HepG2 (cell line): ENCODE data around the gene CCDC85A. TPM values are rescaled to one million over a fixed set of nuclear protein-coding genes. Genes with fewer than 3 reads are reported as not detected.

Source experiments
- ATAC-seq: fragments of 200-7000 bp; cut with Tn5 transposase; 3 replicates; pipeline ENCODE4 v1.9.1; 2020; ENCODE audit warnings: mild to moderate bottlenecking, moderate library complexity
- BruUV-seq: library from RNA; stranded (reverse); fragments of 400-500 nt; replicated peaks from 2 replicates; lab custom pipeline; 2021; lab: Mats Ljungman, UMichigan
- CTCF ChIA-PET: fragments of 300-600 bp; formaldehyde crosslinking; extraction: SDS; loops from one replicate; lab custom pipeline; 2021; ENCODE audit warnings: low total read pairs, inconsistent platforms, low intra/inter-chr PET ratio; lab: Yijun Ruan, JAX
- POLR2A ChIA-PET: fragments of 350-600 bp; sonication (Branson Sonifier 250); formaldehyde crosslinking; loops from one replicate; lab custom pipeline; 2020; ENCODE audit warnings: antibody characterized with exemption, inconsistent platforms; lab: Yijun Ruan, JAX
- DNase-seq: peaks from one replicate; pipeline ENCODE4 v3.0.0-alpha.2; 2015; ENCODE audit warnings: low spot score
- FAIRE-seq: peaks from 3 replicates; lab custom pipeline; 2011; peaks lifted over from hg19 to GRCh38; lab: Jason Lieb, UNC
- H2AFZ ChIP-seq: one replicate; pipeline ENCODE4 v1.6.1; 2011; ENCODE audit warnings: low read length, inconsistent platforms
- H3K27ac ChIP-seq: fragments of 300-600 bp; 3 replicates; pipeline ENCODE4 v1.8.0; 2011; ENCODE audit warnings: mixed run types, mild to moderate bottlenecking, mixed read lengths, low read length, inconsistent platforms; ENCODE audit not compliant: insufficient read depth; ENCODE audit errors: extremely low read length
- H3K27me3 ChIP-seq, 2 experiments: fragments of 200-600 bp in 1 of 2; 2 replicates in 1 of 2; 3 replicates in 1 of 2; pipeline versions ENCODE4 v1.6.0 to v1.8.0; 2011; ENCODE audit warnings: low read length in 2 of 2, mild to moderate bottlenecking in 2 of 2, moderate library complexity in 2 of 2, inconsistent platforms in 1 of 2; ENCODE audit not compliant: insufficient read depth in 2 of 2, control insufficient read depth in 1 of 2
- H3K36me3 ChIP-seq, 2 experiments: fragments of 200-600 bp in 1 of 2; replicated peaks in 1 of 2; 2 replicates in 1 of 2; 3 replicates in 1 of 2; pipeline versions ENCODE4 v1.5.1 to v1.8.0; 2011; ENCODE audit warnings: low read length in 2 of 2, inconsistent platforms in 1 of 2; ENCODE audit not compliant: insufficient read depth in 2 of 2, control insufficient read depth in 1 of 2
- H3K4me1 ChIP-seq: 2 replicates; pipeline ENCODE4 v1.5.1; 2012; ENCODE audit warnings: low read length, inconsistent platforms; ENCODE audit not compliant: insufficient read depth
- H3K4me2 ChIP-seq: 2 replicates; pipeline ENCODE4 v1.6.0; 2011; ENCODE audit warnings: low read depth, low read length, inconsistent platforms
- H3K4me3 ChIP-seq, 3 experiments: fragments of 200-600 bp in 1 of 3; sonication (generic), shearing (Covaris generic) in 1 of 3; replicated peaks in 1 of 3; 2 replicates each; pipeline ENCODE4 v1.5.1; 2011 to 2016; ENCODE audit warnings: low read length in 3 of 3, inconsistent platforms in 2 of 3, low read depth in 2 of 3, mild to moderate bottlenecking in 2 of 3, control low read depth in 1 of 3, mixed read lengths in 1 of 3; ENCODE audit not compliant: insufficient read depth in 1 of 3
- H3K79me2 ChIP-seq: one replicate; pipeline ENCODE4 v1.6.1; 2011; ENCODE audit warnings: low read length, inconsistent platforms; ENCODE audit not compliant: insufficient read depth
- H3K9ac ChIP-seq: 2 replicates; pipeline ENCODE4 v1.6.0; 2011; ENCODE audit warnings: mild to moderate bottlenecking, low read depth, low read length, inconsistent platforms; ENCODE audit not compliant: insufficient read depth
- H3K9me3 ChIP-seq: 2 replicates; pipeline ENCODE4 v1.5.1; 2012; ENCODE audit warnings: mild to moderate bottlenecking, low read length
- H4K20me1 ChIP-seq: 2 replicates; pipeline ENCODE4 v1.6.0; 2011; ENCODE audit warnings: inconsistent platforms, mild to moderate bottlenecking, low read length, moderate library complexity; ENCODE audit not compliant: insufficient read depth
- ETV6 ChIP-seq: sonication (generic); formaldehyde crosslinking; conservative IDR thresholded peaks from 2 replicates; pipeline ENCODE4 v1.4.0; 2020; ENCODE audit warnings: missing genetic modification reagents
- MAFK ChIP-seq, 2 experiments: IDR thresholded peaks in 1 of 2; conservative IDR thresholded peaks in 1 of 2; 2 replicates each; pipeline ENCODE4 v1.6.1; 2011; ENCODE audit warnings: improper control_type of control experiment in 2 of 2, low read length in 2 of 2
- SPEN ChIP-seq: sonication (generic); formaldehyde crosslinking; IDR thresholded peaks from 2 replicates; pipeline ENCODE4 v1.5.1; 2020; ENCODE audit warnings: low read depth, mild to moderate bottlenecking, missing genetic modification reagents
- ZBTB7A ChIP-seq: sonication (generic); formaldehyde crosslinking; IDR thresholded peaks from 2 replicates; pipeline ENCODE4 v1.8.0; 2022; ENCODE audit warnings: mild to moderate bottlenecking, missing genetic modification reagents
- ZNF652 ChIP-seq: IDR thresholded peaks from 2 replicates; pipeline ENCODE4 v1.6.1; 2016; ENCODE audit warnings: low read depth, borderline replicate concordance
- WGBS: methylation state at CpG from one replicate; pipeline ENCODE4 v1.1.6; 2017; ENCODE audit warnings: low lambda C conversion rate; 5-methylcytosine and 5-hydroxymethylcytosine counted together
- in situ Hi-C: cut with HindIII; loops from 2 replicates; pipeline ENCODE4 v1.10.0; 2017; ENCODE audit warnings: low pct_unique_long_range_greater_than_20kb; ENCODE audit not compliant: extremely low pct_ligation_motif_present
- intact Hi-C: fragments of 100-400 bp; cut with micrococcal nuclease; formaldehyde crosslinking; loops from one replicate; pipeline ENCODE4 v1.10.0; 2022; ENCODE audit not compliant: unreplicated experiment
- polyA plus RNA-seq, 8 experiments: library from polyadenylated mRNA; depleted of rRNA in 3 of 8; stranded (reverse) in 7 of 8; unstranded in 1 of 8; fragments of >200 nt; fragmentation: Illumina TruSeq in 4 of 8; extraction: Trizol in 4 of 8; gene quantifications; 2 replicates each; pipeline versions ENCODE4 v1.2.1 to v1.2.3, GENCODE V29; 2011 to 2016; ENCODE audit warnings: low read depth in 4 of 8, missing spikeins in 1 of 8, mixed read lengths in 1 of 8; ENCODE audit not compliant: insufficient read depth in 1 of 8
- total RNA-seq, 5 experiments: library from RNA; depleted of rRNA; stranded (reverse); fragments of >200 nt; fragmentation: Illumina TruSeq; extraction: Trizol; gene quantifications; 2 replicates each; pipeline ENCODE4 v1.2.3, GENCODE V29; 2016; ENCODE audit warnings: low read depth in 1 of 5
- TF ChIP-seq, protein P1 (sequence below): sonication (generic); formaldehyde crosslinking; IDR thresholded peaks from 2 replicates; pipeline ENCODE4 v1.4.0; 2020; ENCODE audit warnings: missing genetic modification reagents
- TF ChIP-seq, protein P2 (sequence below): sonication (generic); formaldehyde crosslinking; IDR thresholded peaks from 2 replicates; pipeline ENCODE4 v1.5.0; 2020; ENCODE audit warnings: mild to moderate bottlenecking, missing genetic modification reagents, borderline replicate concordance
- TF ChIP-seq, protein P3 (sequence below): sonication (generic); formaldehyde crosslinking; IDR thresholded peaks from 2 replicates; pipeline ENCODE4 v1.8.1; 2023; ENCODE audit warnings: mild to moderate bottlenecking, missing genetic modification reagents
- TF ChIP-seq, protein P4 (sequence below): sonication (generic); formaldehyde crosslinking; IDR thresholded peaks from 2 replicates; pipeline ENCODE4 v1.5.0; 2020; ENCODE audit warnings: mild to moderate bottlenecking, missing genetic modification reagents

The CCDC85A gene
- total and polyA plus RNA-seq, 2 of the 13 experiments (the other 11 are each of a cell fraction or from before 2014, with no cell fraction given) = not detected

DNA sequence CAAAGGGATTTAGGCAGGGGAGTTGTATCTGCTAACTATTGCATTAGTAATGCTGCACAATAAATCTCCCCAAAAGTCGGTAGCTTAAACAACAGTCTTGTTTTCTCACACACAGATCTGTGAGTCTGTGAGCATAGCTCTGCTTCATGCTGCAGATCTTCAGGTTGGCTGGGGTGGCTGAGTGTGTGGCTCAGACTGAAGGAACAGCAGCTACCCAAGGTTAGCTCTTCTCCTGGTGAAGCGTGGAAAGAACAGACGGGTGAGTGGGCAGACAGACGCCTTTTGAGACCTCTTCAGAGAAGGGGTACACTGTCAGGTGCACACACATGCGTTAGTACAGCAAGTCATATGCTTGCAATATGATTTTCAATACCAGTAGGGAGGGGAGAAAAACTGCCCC is 3.9 kb upstream of the CCDC85A start:
- no TSS peak for BruUV-seq
- no peak for ATAC-seq
- TF ChIP-seq, protein P1, sequence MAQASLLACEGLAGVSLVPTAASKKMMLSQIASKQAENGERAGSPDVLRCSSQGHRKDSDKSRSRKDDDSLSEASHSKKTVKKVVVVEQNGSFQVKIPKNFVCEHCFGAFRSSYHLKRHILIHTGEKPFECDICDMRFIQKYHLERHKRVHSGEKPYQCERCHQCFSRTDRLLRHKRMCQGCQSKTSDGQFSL = no peak
- TF ChIP-seq, protein P2, sequence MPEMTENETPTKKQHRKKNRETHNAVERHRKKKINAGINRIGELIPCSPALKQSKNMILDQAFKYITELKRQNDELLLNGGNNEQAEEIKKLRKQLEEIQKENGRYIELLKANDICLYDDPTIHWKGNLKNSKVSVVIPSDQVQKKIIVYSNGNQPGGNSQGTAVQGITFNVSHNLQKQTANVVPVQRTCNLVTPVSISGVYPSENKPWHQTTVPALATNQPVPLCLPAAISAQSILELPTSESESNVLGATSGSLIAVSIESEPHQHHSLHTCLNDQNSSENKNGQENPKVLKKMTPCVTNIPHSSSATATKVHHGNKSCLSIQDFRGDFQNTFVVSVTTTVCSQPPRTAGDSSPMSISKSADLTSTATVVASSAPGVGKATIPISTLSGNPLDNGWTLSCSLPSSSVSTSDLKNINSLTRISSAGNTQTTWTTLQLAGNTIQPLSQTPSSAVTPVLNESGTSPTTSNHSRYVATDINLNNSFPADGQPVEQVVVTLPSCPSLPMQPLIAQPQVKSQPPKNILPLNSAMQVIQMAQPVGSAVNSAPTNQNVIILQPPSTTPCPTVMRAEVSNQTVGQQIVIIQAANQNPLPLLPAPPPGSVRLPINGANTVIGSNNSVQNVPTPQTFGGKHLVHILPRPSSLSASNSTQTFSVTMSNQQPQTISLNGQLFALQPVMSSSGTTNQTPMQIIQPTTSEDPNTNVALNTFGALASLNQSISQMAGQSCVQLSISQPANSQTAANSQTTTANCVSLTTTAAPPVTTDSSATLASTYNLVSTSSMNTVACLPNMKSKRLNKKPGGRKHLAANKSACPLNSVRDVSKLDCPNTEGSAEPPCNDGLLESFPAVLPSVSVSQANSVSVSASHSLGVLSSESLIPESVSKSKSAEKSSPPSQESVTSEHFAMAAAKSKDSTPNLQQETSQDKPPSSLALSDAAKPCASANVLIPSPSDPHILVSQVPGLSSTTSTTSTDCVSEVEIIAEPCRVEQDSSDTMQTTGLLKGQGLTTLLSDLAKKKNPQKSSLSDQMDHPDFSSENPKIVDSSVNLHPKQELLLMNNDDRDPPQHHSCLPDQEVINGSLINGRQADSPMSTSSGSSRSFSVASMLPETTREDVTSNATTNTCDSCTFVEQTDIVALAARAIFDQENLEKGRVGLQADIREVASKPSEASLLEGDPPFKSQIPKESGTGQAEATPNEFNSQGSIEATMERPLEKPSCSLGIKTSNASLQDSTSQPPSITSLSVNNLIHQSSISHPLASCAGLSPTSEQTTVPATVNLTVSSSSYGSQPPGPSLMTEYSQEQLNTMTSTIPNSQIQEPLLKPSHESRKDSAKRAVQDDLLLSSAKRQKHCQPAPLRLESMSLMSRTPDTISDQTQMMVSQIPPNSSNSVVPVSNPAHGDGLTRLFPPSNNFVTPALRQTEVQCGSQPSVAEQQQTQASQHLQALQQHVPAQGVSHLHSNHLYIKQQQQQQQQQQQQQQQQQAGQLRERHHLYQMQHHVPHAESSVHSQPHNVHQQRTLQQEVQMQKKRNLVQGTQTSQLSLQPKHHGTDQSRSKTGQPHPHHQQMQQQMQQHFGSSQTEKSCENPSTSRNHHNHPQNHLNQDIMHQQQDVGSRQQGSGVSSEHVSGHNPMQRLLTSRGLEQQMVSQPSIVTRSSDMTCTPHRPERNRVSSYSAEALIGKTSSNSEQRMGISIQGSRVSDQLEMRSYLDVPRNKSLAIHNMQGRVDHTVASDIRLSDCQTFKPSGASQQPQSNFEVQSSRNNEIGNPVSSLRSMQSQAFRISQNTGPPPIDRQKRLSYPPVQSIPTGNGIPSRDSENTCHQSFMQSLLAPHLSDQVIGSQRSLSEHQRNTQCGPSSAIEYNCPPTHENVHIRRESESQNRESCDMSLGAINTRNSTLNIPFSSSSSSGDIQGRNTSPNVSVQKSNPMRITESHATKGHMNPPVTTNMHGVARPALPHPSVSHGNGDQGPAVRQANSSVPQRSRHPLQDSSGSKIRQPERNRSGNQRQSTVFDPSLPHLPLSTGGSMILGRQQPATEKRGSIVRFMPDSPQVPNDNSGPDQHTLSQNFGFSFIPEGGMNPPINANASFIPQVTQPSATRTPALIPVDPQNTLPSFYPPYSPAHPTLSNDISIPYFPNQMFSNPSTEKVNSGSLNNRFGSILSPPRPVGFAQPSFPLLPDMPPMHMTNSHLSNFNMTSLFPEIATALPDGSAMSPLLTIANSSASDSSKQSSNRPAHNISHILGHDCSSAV (CRISPR knock-in tag) = no peak
- TF ChIP-seq, protein P3, sequence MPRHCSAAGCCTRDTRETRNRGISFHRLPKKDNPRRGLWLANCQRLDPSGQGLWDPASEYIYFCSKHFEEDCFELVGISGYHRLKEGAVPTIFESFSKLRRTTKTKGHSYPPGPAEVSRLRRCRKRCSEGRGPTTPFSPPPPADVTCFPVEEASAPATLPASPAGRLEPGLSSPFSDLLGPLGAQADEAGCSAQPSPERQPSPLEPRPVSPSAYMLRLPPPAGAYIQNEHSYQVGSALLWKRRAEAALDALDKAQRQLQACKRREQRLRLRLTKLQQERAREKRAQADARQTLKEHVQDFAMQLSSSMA = no peak
- TF ChIP-seq ZNF652 (CRISPR knock-in tag) (no peak), ZBTB7A (CRISPR knock-in tag) (no peak), MAFK (conservative IDR thresholded peaks at IDR 0.05 in 1 of 2, IDR thresholded peaks at IDR 0.05 in 1 of 2; ENCODE audit: low read length in 2 of 2) (no peak), ETV6 (no peak), SPEN (CRISPR knock-in tag) (no peak)
- TF ChIP-seq, protein P4, sequence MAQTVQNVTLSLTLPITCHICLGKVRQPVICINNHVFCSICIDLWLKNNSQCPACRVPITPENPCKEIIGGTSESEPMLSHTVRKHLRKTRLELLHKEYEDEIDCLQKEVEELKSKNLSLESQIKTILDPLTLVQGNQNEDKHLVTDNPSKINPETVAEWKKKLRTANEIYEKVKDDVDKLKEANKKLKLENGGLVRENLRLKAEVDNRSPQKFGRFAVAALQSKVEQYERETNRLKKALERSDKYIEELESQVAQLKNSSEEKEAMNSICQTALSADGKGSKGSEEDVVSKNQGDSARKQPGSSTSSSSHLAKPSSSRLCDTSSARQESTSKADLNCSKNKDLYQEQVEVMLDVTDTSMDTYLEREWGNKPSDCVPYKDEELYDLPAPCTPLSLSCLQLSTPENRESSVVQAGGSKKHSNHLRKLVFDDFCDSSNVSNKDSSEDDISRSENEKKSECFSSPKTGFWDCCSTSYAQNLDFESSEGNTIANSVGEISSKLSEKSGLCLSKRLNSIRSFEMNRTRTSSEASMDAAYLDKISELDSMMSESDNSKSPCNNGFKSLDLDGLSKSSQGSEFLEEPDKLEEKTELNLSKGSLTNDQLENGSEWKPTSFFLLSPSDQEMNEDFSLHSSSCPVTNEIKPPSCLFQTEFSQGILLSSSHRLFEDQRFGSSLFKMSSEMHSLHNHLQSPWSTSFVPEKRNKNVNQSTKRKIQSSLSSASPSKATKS = no peak

More for the DNA sequence above, 3.9 kb upstream of the CCDC85A start:
- H3K4me1 ChIP-seq = 0 out of 2 replicates have a peak, but pooled peaks cover 5% of the 10 kb centered on the region
- H3K79me2 ChIP-seq = no peaks in the 10 kb centered on the region
- no peaks in the 10 kb centered on the region for H3K36me3 ChIP-seq
- FAIRE-seq (no peak), DNase-seq (no peak)
- peaks cover 6 to 22% of the 10 kb centered on the region in 2 experiments for H3K27me3 ChIP-seq
- H2AFZ ChIP-seq = no peak overlapping the region
- ChIA-PET CTCF (no interaction called here), POLR2A (no interaction called here)
- no peaks in the 10 kb centered on the region for H3K9me3 ChIP-seq
- intact Hi-C loops (loop anchor here (5.0 kb wide), 1 partner anchor 1317 kb away; no protein-coding TSS in a partner anchor), in situ Hi-C loops (loop anchor here (5.0 kb wide), 1 partner anchor 1332 kb away; no protein-coding TSS in a partner anchor)
- H3K9ac ChIP-seq = no peak overlapping the region
- H3K4me2 ChIP-seq = no peak overlapping the region
- H3K27ac ChIP-seq = no peak overlapping the region
- WGBS = 12% methylated on average over 5 of the region's 5 CpGs
- no peak overlapping the region for H3K4me3 ChIP-seq
- H4K20me1 ChIP-seq = no peaks in the 10 kb centered on the region
